CMK (cell line): Measurements from ENCODE around the gene APCDD1.

ENCODE experiments used
- DNase-seq: peaks from one replicate; pipeline ENCODE4 v3.0.0-alpha.2; 2010; ENCODE audit warnings: low read depth

APCDD1 gene

GRCh38 chr18:10432781-10433180, 21.7 kb upstream of the APCDD1 start:
- DNase-seq = no peak

GRCh38 chr18:10436160-10436559, 18.3 kb upstream of the APCDD1 start:
- DNase-seq = no peak

- DNase-seq = no peak
Observed at GRCh38 chr18:10437837-10438236, 16.6 kb upstream of the APCDD1 start.

- DNase-seq = no peak
Observed at GRCh38 chr18:10439898-10440297, 14.5 kb upstream of the APCDD1 start.

- DNase-seq = no peak
Observed at GRCh38 chr18:10440884-10441283, 13.6 kb upstream of the APCDD1 start.

- DNase-seq = no peak
Observed at GRCh38 chr18:10441472-10441871, 13.0 kb upstream of the APCDD1 start.

GRCh38 chr18:10442551-10442971, 11.9 kb upstream of the APCDD1 start:
- DNase-seq = no peak

GRCh38 chr18:10443001-10443400, 11.4 kb upstream of the APCDD1 start:
- DNase-seq = no peak

GRCh38 chr18:10444314-10445006, 10.0 kb upstream of the APCDD1 start:
- DNase-seq = no peak

GRCh38 chr18:10449396-10449795, 5.0 kb upstream of the APCDD1 start:
- DNase-seq = no peak

- DNase-seq = no peak
Observed at GRCh38 chr18:10450986-10451385, 3.4 kb upstream of the APCDD1 start.

- DNase-seq = no peak
Observed at GRCh38 chr18:10453261-10453805, 1.1 kb upstream of the APCDD1 start.

GRCh38 chr18:10454681-10455557, 484 bp downstream of the APCDD1 start:
- no peak for DNase-seq

- no peak for DNase-seq
Observed at GRCh38 chr18:10455726-10456453, 1.5 kb downstream of the APCDD1 start.

GRCh38 chr18:10456718-10457117, 2.3 kb downstream of the APCDD1 start:
- no peak for DNase-seq

- no peak for DNase-seq
Observed at GRCh38 chr18:10457128-10457527, 2.7 kb downstream of the APCDD1 start.

- DNase-seq = no peak
Observed at GRCh38 chr18:10457767-10458166, 3.3 kb downstream of the APCDD1 start.

- DNase-seq = no peak
Observed at GRCh38 chr18:10458691-10459090, 4.3 kb downstream of the APCDD1 start.

GRCh38 chr18:10459587-10459986, 5.2 kb downstream of the APCDD1 start:
- DNase-seq = no peak

GRCh38 chr18:10460414-10461018, 6.1 kb downstream of the APCDD1 start:
- DNase-seq = no peak

GRCh38 chr18:10461989-10462388, 7.6 kb downstream of the APCDD1 start:
- DNase-seq = no peak

- DNase-seq = no peak
Observed at GRCh38 chr18:10462597-10462996, 8.2 kb downstream of the APCDD1 start.
